Mesenchymal stem cell (in vitro differentiated cells and primary cell): Measurements from ENCODE around the gene FHIT.

ENCODE experiments used
- DNase-seq: peaks from one replicate; pipeline ENCODE4 v3.0.0-alpha.2; 2013
- H2AFZ ChIP-seq: one replicate; pipeline ENCODE4 v1.6.1; 2013; ENCODE audit warnings: low read depth, mild to moderate bottlenecking, control low read depth, inconsistent platforms, low read length, moderate library complexity
- H2AK5ac ChIP-seq: 2 replicates; pipeline ENCODE4 v1.6.1; 2013; ENCODE audit warnings: low read length, moderate library complexity, mild to moderate bottlenecking, inconsistent platforms; ENCODE audit not compliant: severe bottlenecking
- H2BK120ac ChIP-seq: one replicate; pipeline ENCODE4 v1.6.1; 2013; ENCODE audit warnings: low read depth, mild to moderate bottlenecking, inconsistent platforms, low read length, moderate library complexity
- H2BK12ac ChIP-seq, 2 experiments: one replicate each; pipeline ENCODE4 v1.6.1; 2013; ENCODE audit warnings: inconsistent platforms in 2 of 2, low read length in 2 of 2, mild to moderate bottlenecking in 2 of 2, moderate library complexity in 2 of 2, control low read depth in 1 of 2
- H2BK15ac ChIP-seq: one replicate; pipeline ENCODE4 v1.6.1; 2013; ENCODE audit warnings: mild to moderate bottlenecking, low read depth, inconsistent platforms; ENCODE audit not compliant: poor library complexity, severe bottlenecking
- H2BK5ac ChIP-seq: 2 replicates; pipeline ENCODE4 v1.6.1; 2013; ENCODE audit warnings: low read depth, mild to moderate bottlenecking, low read length, control low read depth, inconsistent platforms; ENCODE audit not compliant: poor library complexity, severe bottlenecking
- H3K14ac ChIP-seq, 2 experiments: one replicate each; pipeline ENCODE4 v1.6.1; 2013; ENCODE audit warnings: inconsistent platforms in 2 of 2, low read length in 2 of 2, control low read depth in 1 of 2, mild to moderate bottlenecking in 1 of 2, moderate library complexity in 1 of 2
- H3K18ac ChIP-seq, 2 experiments: one replicate each; pipeline ENCODE4 v1.6.1; 2013; ENCODE audit warnings: inconsistent platforms in 2 of 2, low read length in 2 of 2, control low read depth in 1 of 2, low read depth in 1 of 2, mild to moderate bottlenecking in 1 of 2
- H3K23ac ChIP-seq, 2 experiments: one replicate each; pipeline ENCODE4 v1.6.1; 2013; ENCODE audit warnings: inconsistent platforms in 2 of 2, low read length in 2 of 2, mild to moderate bottlenecking in 2 of 2, moderate library complexity in 2 of 2, control low read depth in 1 of 2
- H3K27ac ChIP-seq: 2 replicates; pipeline ENCODE4 v1.5.1; 2013; ENCODE audit warnings: mild to moderate bottlenecking, moderate library complexity, low read length, control low read depth, inconsistent platforms; ENCODE audit not compliant: poor library complexity, severe bottlenecking
- H3K27me3 ChIP-seq, 2 experiments: 2 replicates each; pipeline versions ENCODE4 v1.6.1 to v1.7.0; 2013; ENCODE audit warnings: low read length in 2 of 2, mild to moderate bottlenecking in 2 of 2, moderate library complexity in 2 of 2, control low read depth in 1 of 2, inconsistent platforms in 1 of 2; ENCODE audit not compliant: control insufficient read depth in 1 of 2, insufficient read depth in 1 of 2
- H3K36me3 ChIP-seq, 2 experiments: 2 replicates each; pipeline versions ENCODE4 v1.6.1 to v1.7.0; 2013; ENCODE audit warnings: low read length in 2 of 2, control low read depth in 1 of 2, inconsistent platforms in 1 of 2, low read depth in 1 of 2, mild to moderate bottlenecking in 1 of 2; ENCODE audit not compliant: insufficient read depth in 2 of 2, control insufficient read depth in 1 of 2
- H3K4ac ChIP-seq, 2 experiments: one replicate each; pipeline ENCODE4 v1.6.1; 2013; ENCODE audit warnings: inconsistent platforms in 2 of 2, low read length in 2 of 2, mild to moderate bottlenecking in 2 of 2, moderate library complexity in 2 of 2, control low read depth in 1 of 2, low read depth in 1 of 2
- H3K4me1 ChIP-seq: 2 replicates; pipeline ENCODE4 v1.6.1; 2013; ENCODE audit warnings: low read depth, low read length, control low read depth; ENCODE audit not compliant: control insufficient read depth, insufficient read depth
- H3K4me2 ChIP-seq: 2 replicates; pipeline ENCODE4 v1.6.1; 2013; ENCODE audit warnings: low read length, mild to moderate bottlenecking, inconsistent platforms; ENCODE audit not compliant: poor library complexity, severe bottlenecking
- H3K4me3 ChIP-seq, 2 experiments: 2 replicates each; pipeline versions ENCODE4 v1.5.1 to v1.7.0; 2013; ENCODE audit warnings: low read length in 2 of 2, mild to moderate bottlenecking in 2 of 2, control low read depth in 1 of 2, low read depth in 1 of 2; ENCODE audit not compliant: insufficient read depth in 1 of 2
- H3K79me1 ChIP-seq: replicated peaks from 2 replicates; pipeline ENCODE4 v1.6.1; 2013; ENCODE audit warnings: mild to moderate bottlenecking, control low read depth, low read length, inconsistent platforms; ENCODE audit not compliant: poor library complexity, severe bottlenecking
- H3K9ac ChIP-seq: 2 replicates; pipeline ENCODE4 v1.7.0; 2013; ENCODE audit warnings: mild to moderate bottlenecking, low read length, moderate library complexity
- H3K9me3 ChIP-seq: 2 replicates; pipeline ENCODE4 v1.7.0; 2013; ENCODE audit warnings: mild to moderate bottlenecking, low read length; ENCODE audit not compliant: control insufficient read depth
- H4K8ac ChIP-seq: one replicate; pipeline ENCODE4 v1.6.1; 2013; ENCODE audit warnings: inconsistent platforms, mild to moderate bottlenecking, low read length, moderate library complexity
- H4K91ac ChIP-seq: one replicate; pipeline ENCODE4 v1.6.1; 2013; ENCODE audit warnings: mild to moderate bottlenecking, low read length, inconsistent platforms
- WGBS: methylation state at CpG from one replicate; pipeline ENCODE4 v1.1.7; 2013; ENCODE audit warnings: mixed read lengths; 5-methylcytosine and 5-hydroxymethylcytosine counted together

The FHIT gene

GRCh38 chr3:60512506-60512905 is 738.7 kb downstream of the FHIT start:
- no peak overlapping the region for H3K9ac ChIP-seq
- WGBS: 100% methylated on average over 1 of the region's 1 CpG
- H2BK120ac ChIP-seq: no peak overlapping the region

GRCh38 chr3:60509471-60509870 is 741.8 kb downstream of the FHIT start:
- Histone ChIP-seq H3K4me2 (no peak overlapping the region), H2AK5ac (no peak overlapping the region), H2BK15ac (no peak overlapping the region), H3K9me3 (peaks cover 13% of the 10 kb centered on the region), H3K18ac (no peak overlapping the region), H3K27ac (no peak overlapping the region), H3K36me3 (no peaks in the 10 kb centered on the region), H3K4me1 (no peaks in the 10 kb centered on the region), H3K4ac (no peak overlapping the region), H3K14ac (no peak overlapping the region), H2BK12ac (no peak overlapping the region), H4K91ac (no peak overlapping the region), H3K4me3 (no peak overlapping the region), H3K27me3 (no peaks in the 10 kb centered on the region), H4K8ac (no peak overlapping the region), H3K79me1 (no peaks in the 10 kb centered on the region), H2AFZ (no peak overlapping the region), H3K23ac (no peak overlapping the region), H2BK5ac (no peak overlapping the region), H3K9ac (no peak overlapping the region), H2BK120ac (no peak overlapping the region)
- no peak for DNase-seq
- WGBS: 100% methylated on average over 1 of the region's 2 CpGs

More at GRCh38 chr3:60512506-60512905, 738.7 kb downstream of the FHIT start:
- H2BK15ac ChIP-seq: no peak overlapping the region
- H3K27me3 ChIP-seq: no peaks in the 10 kb centered on the region
- H2AFZ ChIP-seq: no peak overlapping the region
- H2AK5ac ChIP-seq: no peak overlapping the region
- H3K4me2 ChIP-seq: no peak overlapping the region
- no peak overlapping the region for H3K4ac ChIP-seq
- no peak overlapping the region for H4K91ac ChIP-seq
- H3K79me1 ChIP-seq: no peaks in the 10 kb centered on the region
- DNase-seq: no peak
- H3K9me3 ChIP-seq: peaks cover 3% of the 10 kb centered on the region
- no peaks in the 10 kb centered on the region for H3K36me3 ChIP-seq
- H3K14ac ChIP-seq: no peak overlapping the region
- H3K4me1 ChIP-seq: no peaks in the 10 kb centered on the region
- no peak overlapping the region for H3K18ac ChIP-seq
- no peak overlapping the region for H2BK12ac ChIP-seq
- no peak overlapping the region for H3K27ac ChIP-seq
- no peak overlapping the region for H2BK5ac ChIP-seq
- no peak overlapping the region for H3K4me3 ChIP-seq
- H3K23ac ChIP-seq: no peak overlapping the region
- no peak overlapping the region for H4K8ac ChIP-seq

- Histone ChIP-seq H3K4me1 (no peaks in the 10 kb centered on the region), H3K4me2 (no peak overlapping the region), H2BK120ac (no peak overlapping the region), H2BK15ac (no peak overlapping the region), H3K14ac (no peak overlapping the region), H2BK12ac (no peak overlapping the region), H4K91ac (no peak overlapping the region), H3K9ac (no peak overlapping the region), H2AK5ac (no peak overlapping the region), H3K4ac (no peak overlapping the region), H3K79me1 (no peaks in the 10 kb centered on the region), H3K4me3 (no peak overlapping the region), H4K8ac (no peak overlapping the region), H2AFZ (no peak overlapping the region), H3K36me3 (no peaks in the 10 kb centered on the region), H3K27ac (no peak overlapping the region), H3K9me3 (peaks cover 11% of the 10 kb centered on the region), H3K23ac (no peak overlapping the region), H2BK5ac (no peak overlapping the region), H3K27me3 (no peaks in the 10 kb centered on the region), H3K18ac (no peak overlapping the region)
- WGBS: 91% methylated on average over 1 of the region's 1 CpG
- no peak for DNase-seq
Measured at GRCh38 chr3:60504827-60505457, 746.3 kb downstream of the FHIT start.

GRCh38 chr3:60501314-60501713 is 749.9 kb downstream of the FHIT start:
- H2AFZ ChIP-seq: no peak overlapping the region
- no peak overlapping the region for H4K8ac ChIP-seq
- 100% methylated on average over 4 of the region's 6 CpGs for WGBS
- H3K18ac ChIP-seq: no peak overlapping the region
- no peak overlapping the region for H3K4me2 ChIP-seq
- no peak overlapping the region for H2BK120ac ChIP-seq
- H3K27me3 ChIP-seq: no peaks in the 10 kb centered on the region
- H3K9ac ChIP-seq: no peak overlapping the region
- H3K27ac ChIP-seq: no peak overlapping the region
- H3K4me3 ChIP-seq: no peak overlapping the region
- no peak overlapping the region for H2AK5ac ChIP-seq
- no peaks in the 10 kb centered on the region for H3K36me3 ChIP-seq
- H4K91ac ChIP-seq: no peak overlapping the region
- H2BK15ac ChIP-seq: no peak overlapping the region
- no peak overlapping the region for H3K23ac ChIP-seq
- DNase-seq: no peak
- no peak overlapping the region for H3K4ac ChIP-seq
- no peak overlapping the region for H3K14ac ChIP-seq
- no peak overlapping the region for H2BK5ac ChIP-seq
- no peak overlapping the region for H2BK12ac ChIP-seq
- no peaks in the 10 kb centered on the region for H3K4me1 ChIP-seq
- peaks cover 4% of the 10 kb centered on the region for H3K9me3 ChIP-seq
- no peaks in the 10 kb centered on the region for H3K79me1 ChIP-seq
